NCI-H2171 (cell line): ENCODE measurements around the gene DRC3.
"Not testable (repeated sequence)": the region's sequence is repeated elsewhere in the genome, so short reads cannot be mapped to it uniquely, and the experiment has no call there.

Experiments used
- DNase-seq: peaks from one replicate; lab custom pipeline; 2025; lab: John Stamatoyannopoulos, UW

Gene DRC3

DNA sequence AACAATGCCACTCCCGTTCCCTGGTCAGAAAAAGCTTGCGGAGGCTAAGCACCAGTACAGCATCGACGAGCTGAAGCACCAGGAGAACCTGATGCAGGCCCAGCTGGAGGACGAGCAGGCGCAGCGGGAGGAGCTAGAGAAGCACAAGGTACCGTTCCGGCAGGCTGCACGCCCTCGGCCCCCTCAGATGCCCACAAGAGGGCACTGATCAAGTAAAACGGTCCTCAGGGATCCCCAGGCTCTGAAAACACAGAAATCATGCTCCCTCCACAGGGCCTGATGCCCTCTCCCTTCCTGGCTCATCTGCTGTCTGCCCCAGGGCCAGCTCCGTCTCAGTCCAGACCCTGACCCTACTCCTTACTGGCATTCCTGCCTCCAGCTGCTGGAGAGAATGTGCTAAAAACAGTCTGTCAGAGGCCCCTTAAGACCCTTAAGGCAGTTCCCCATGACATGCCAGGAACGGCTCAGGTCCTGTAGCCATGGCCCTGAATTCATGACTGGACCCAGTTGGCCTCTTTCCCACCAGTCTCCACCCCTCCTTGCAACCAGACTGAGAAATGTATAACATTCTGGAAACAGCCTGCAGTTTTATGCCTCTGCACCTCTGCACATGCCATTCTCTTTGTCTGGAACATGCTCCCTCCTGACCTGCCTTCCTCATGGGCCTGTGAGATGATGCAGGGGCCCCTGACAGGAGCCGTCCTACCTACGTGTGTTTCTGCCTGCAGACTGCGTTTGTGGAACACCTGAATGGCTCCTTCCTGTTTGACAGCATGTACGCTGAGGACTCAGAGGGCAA is 21.8 kb downstream of the DRC3 start:
- peak; percentile 20 for DNase-seq

DNA sequence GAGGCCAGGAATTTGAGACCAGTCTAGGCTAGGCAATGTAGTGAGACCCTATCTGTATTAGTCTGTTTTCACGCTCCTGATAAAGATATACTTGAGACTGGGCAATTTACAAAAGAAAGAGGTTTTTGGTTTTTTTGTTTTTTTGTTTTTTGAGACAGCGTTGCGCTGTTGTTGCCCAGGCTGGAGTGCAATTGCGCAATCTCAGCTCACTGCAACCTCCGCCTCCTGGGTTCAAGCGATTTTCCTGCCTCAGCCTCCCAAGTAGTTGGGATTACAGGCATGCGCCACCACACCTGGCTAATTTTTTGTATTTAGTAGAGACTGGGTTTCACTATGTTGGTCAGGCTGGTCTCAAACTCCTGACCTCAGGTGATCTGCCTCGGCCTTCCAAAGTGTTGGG is 23.2 kb downstream of the DRC3 start:
- not testable (repeated sequence) for DNase-seq

DNA sequence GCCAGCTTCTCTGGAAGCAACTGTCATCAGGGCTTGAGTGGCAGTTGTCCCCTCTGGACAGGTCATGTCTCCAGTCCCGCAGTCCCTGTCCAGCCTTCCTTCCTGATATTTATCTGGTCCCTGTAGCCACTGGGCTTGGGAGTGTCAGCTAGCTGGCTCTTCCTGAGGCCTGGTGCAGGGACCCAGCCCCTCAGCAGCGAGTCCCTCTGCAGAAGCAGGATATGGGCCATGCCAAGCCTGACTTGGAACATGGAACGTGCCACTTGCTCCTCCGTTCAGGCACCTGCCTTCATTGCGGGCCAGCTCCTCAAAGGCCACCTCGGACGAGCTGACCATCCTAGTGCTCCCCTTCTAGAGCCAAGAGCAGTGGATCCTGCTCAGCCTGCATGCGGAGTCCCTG is 26.3 kb downstream of the DRC3 start:
- DNase-seq, result no peak

DNA sequence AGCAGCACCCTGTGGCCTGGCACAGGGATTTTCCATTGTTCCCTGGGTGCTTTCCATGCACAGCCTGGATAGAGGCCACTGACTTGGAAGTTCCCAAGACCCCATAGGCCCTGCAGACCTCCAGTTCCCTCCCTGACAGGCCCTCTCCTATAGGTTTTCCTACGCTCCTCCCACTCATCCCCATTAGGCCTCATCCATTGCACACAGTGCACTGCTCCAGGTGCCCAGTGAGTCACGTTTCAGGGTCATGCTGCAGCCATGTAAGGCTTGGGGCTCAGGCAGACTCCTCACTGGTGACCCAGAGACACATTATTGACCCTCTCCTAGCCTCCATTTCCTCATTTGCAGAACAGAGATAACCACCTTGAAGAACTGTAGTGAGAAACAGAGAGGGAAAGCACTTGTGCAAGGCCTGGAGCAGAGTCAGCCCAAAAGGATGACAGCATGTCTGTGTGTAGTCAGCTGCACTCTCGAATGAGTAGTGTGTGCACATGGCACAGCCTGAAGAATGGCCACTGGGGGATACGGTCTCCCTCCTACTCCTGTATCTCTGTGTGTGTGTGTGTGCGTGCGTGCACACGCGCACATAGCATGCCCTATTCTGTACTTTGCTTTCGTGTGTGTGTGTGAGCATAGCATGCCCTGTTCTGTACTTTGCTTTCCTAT is 26.8 kb downstream of the DRC3 start:
- no peak for DNase-seq

DNA sequence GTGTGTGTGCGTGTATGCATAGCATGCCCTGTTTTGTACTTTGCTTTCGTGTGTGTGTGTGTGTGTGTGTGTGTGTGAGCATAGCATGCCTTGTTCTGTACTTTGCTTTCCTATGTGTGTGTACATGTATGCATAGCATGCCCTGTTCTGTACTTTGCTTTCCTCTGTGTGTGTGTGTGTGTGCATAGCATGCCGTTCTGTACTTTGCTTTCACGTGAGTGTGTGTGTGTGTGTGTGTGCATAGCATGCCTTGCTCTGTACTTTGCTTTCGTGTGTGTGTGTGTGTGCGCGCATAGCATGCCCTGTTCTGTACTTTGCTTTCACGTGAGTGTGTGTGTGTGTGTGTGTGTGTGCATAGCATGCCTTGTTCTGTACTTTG is 27.4 kb downstream of the DRC3 start:
- DNase-seq, result no peak

DNA sequence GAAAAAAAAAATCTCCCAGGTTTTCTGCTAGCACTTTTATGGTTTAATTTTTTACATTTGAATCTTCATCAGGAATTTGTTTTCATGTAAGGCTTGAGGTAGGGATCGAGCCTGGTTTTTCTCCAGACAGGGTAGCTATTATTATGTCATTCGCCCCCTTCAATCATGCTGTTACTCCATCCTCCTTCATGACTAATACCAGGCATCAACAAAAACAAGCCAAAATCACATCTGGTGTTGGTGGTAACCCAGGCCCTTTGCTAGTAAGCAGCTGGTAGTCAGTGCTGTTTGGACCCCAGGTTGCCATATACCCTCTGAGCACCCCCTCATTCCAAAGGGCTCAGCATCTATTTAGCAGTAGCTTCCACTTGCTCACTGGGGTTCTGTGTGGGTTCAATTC is 29.5 kb downstream of the DRC3 start:
- no peak for DNase-seq

DNA sequence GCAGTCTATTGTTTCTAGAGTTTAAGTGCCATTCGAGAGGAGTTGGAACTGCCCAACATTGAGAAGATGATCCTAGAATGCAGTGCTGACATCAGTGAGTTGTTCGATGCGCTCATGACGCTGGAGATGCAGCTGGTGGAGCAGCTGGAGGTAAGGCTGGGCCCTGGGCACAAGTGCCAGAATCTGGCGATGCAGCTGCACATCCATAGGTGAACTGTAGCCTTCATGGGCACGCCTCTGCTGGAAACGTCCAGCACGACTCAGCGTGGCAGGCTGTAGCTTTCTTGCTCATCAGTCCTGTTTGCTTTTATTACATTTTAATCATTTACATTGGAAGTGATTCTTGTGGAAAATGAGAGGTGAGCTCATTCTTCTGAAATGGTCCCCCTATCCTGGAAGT is 31.7 kb downstream of the DRC3 start:
- peak; percentile 43 for DNase-seq

DNA sequence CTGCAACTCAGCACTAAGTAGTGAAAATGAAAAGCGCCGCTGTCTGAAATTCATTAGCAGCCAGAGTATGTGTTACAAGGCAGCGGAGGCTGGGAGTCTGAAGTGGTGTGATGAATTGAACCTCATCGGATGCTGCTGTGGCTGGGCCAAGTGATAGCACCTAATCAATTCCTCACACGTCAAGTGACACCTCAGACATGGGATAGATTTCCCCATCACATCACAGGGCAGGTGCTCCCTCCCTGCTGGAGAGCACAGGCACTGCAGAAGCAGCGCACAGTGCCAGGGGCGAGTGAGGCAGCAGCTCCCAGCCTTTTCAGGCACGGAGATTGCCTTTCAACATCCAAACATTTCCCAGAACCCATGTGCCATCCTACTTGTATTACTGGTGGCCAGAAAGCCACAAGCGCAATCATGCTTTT is 32.2 kb downstream of the DRC3 start:
- no peak for DNase-seq

DNA sequence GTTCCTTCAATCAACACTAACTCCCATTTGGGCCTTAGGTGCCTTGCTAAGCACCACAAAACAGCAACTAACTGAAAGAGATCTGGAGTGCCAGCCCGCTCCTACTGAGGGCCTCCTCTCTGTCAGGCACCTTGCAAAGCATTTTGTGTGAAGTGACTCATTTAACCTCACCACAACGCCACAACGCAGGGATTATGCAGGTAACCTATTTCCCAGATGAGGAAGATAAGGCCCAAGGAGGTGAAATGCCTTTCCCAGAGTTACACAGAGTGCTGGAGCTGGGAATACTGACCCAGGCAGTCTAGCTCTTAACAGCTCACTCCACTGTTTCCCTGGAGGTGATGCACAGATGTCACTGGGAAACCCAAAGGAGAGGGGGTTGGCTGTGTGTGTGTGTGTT is 32.8 kb downstream of the DRC3 start:
- DNase-seq, result no peak

DNA sequence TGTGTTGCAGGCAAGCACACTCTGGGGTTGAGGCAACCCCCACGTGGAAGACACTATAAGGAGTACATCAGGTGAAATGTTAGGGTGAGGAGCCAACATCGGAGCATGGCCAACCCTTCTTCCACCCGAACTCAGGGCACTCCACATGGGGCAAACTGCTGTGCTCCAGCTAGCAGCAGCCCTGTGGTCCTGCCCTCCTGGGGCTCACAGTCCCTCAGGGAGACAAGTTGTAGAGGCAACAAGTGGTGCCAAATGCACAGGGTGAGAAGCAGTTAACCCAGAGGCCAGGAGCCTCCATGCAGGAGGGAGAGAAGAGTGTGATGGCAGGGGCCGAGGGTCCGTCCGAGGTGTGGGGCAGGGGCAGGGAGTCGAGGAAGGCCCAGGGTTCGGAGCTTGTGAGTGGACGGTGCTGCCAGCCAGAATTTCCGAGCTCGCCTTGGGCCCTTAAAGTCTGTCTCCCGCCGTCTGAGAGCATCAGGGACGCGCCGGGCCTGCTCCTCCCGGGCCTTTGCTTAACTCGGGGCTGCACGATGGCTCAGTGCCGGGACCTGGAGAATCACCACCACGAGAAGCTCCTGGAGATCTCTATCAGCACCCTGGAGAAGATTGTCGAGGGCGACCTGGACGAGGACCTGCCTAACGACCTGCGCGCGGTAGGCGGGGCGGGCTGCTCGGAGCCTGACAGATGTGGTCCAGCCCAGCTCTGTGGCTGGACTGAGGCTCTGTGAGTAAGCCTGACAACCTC is 34.0 kb downstream of the DRC3 start:
- no peak for DNase-seq

DNA sequence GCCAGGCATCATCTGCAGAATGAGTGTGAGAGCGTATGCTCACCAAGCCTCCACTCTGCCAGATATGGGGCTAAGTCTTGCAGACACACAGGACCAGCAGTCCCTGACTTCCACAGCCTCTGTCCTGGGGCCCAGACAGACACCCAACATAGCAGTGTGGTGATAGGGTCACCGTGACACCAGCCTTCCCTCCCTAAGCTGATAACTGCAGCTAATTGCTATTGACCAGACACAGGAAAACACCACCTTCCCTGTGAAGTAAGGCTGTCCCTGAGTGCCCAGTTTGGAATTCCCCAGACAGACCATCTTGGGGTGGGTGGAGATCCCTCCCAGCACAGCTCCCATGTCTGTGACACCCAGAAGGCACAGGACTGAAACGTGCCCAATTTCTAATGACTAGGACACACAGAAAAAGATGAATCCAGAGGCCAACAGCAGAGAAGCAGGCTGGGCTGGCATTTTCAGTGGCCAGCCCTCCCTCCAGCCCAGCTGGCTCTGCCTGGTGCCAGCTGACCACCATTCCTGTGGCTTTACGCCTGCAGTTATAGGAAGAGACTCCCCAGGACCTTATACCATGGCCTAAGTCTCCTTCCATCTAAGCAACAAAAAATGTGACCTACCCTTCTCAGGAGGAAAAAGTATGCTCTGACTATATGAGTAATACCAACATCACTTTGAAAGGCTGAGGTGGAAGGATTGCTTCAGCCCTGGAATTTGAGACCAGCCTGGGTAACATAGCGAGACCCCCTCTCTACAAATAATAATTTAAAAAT is 36.0 kb downstream of the DRC3 start:
- no peak for DNase-seq

DNA sequence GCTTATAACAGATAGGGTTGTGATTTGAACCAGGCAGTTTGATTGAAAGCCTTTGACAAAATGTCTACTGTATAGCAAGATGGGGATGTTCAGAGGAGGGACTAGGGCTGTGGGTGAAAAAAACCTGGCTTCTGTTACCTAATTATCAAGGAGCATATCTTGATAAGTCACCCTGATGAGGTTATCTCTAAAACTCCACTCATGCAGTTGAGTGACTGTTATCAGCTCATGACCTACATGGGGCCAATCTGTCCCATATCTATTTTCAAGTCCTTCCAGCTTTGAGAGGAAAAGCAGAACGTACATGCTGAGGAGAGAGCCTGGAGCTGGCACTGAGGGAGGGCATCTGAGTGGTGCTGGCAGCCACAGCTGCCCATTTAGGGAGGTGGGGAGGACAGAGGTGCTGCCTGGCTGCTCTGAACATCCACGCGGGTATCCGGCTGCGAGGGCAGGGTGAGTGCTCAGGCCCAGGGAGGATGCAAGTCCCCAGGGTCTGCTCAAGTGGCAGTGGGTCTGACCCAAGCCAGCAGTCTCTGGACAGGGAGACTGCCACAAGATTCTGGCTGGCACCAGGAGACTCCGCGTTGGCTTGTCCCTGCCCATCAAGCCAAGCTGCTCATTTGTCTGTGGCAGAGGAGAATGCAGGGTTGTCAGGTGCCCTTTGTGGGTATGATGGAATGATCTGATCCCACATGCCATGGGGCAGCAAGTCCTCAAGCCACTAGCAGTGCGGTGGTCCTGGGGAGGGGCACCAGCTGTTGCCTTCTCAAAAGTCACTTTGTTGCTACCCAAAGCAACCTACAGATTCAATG is 37.2 kb downstream of the DRC3 start:
- no peak for DNase-seq

DNA sequence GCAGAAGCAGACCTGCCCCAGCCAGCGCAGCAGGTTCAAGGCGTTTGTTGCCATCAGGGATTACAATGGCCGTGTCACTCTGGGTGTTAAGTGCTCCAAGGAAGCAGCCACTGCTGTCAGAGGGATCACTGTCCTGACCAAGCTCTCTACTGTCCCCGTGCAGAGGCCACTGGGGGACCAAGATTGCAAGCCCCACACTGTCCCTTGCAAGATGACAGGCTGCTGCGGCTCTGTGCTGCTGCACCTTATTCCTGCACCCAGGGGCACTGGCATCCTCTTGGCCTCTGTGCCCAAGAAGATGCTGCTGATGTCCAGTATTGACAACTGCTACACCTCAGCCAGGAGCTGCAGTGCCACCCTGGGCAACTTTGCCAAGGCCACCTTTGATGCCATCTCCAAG is 38.6 kb downstream of the DRC3 start:
- DNase-seq, result no peak

DNA sequence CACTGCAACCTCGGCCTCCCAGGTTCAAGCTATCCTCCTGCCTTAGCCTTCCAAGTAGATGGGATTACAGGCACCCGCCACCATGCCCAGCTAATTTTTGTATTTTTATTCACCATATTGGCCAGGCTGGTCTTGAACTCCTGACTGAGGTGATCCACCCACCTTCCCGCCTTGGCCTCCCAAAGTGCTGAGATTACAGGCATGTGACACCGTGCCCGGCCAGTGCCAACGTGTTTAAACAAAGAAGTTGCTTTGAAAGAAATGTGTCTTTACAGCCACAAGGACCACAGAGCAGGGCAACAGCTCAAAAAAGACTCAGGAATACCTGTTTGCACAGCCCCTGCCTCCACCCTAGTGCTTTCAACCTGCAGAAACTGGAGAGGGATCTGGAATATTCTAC is 41.3 kb downstream of the DRC3 start:
- DNase-seq, result no peak

DNA sequence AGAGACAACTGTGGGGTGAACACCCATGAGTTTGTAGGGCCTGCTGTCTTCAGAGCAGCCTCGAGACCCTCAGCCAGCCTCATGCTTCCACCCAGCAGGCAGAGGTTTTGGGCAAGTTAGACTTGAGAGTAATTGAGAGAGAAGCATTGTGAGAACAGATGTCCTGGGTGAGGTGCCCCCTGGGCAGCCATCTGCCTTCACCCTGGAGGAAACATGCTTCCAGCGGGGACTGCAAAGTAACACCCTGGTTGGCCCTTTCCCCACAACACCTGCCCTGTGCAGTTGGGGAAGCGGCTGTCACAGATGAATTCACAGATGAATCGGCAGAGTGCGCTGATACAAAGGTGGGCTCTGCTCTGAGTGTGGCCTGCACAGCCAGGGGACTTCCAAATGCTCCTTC is 42.9 kb downstream of the DRC3 start:
- peak; percentile 93 for DNase-seq

DNA sequence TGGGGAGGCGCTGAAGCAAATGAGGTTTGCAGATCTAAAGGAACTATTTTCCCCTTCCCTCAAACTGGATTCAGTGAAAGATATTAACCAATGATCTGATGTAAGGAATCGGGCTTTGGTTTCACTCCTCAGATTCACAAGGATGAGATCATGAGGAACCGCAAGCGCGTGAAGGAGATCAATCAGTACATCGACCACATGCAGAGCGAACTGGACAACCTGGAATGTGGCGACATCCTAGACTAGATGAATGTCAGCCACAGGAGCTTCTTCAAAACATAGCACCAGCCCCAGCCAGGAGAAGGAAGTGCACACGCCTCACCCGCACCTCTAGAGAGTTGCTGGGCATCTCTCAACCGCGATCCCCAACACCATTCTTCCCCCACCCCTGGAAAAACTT is 43.8 kb downstream of the DRC3 start:
- no peak for DNase-seq

DNA sequence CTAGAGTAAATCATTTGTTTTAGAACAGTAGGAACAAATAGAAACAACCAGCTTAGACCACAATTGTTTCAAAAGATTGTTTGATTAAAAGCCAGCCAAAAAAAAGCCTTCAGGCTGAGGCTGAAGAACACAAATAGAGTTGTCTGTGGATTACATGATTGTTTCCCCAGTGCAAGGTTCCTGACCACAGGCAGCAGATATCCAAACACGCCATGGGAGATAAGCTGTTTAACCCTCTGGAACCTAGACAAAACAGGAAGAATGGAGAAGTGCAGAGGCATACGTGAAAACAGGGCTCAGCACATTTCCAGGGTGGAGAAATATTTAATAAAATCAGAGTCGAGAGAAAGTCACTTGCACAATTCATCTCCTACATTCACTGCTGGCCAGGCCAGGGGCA is 45.3 kb downstream of the DRC3 start:
- no peak for DNase-seq

DNA sequence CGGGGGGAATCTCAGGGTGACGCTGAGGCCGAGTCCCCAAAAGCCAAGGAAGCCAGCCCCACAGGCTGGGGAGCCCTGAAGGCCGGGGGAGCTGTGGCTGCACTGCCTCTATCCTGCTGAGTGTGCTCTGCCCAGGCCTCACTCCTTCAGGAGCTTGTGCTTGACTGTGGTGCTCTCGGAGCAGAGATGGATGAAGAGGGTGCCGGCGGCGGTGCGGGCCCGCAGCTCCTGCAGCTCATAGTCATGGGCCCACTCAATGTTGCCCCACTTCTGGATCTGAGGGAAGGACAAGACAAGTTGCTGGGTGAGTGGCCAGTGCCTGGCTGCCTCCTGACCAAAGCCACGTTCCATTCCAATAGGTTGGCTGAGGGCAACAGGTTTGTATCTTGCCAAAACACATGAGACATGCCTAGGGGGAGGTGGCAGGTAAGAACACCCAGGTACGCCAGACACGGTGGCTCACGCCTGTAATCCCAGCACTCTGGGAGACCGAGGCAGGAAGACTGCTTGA is 45.8 kb downstream of the DRC3 start:
- DNase-seq, result no peak

DNA sequence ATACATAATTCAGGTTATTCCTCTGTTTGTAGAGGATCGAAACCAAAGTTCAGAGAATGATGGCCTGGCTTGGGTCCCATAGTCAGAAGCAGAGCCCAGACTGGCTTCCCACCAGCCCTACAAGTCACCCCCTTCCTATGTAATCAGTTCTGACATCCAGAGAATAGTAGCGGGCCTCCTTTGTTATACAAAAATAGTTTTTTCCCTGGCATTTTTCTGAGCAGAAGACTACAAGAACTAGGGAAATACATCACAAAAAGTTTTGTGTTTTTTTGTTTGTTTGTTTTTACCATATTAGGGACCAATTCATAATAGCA is 47.1 kb downstream of the DRC3 start:
- no peak for DNase-seq

DNA sequence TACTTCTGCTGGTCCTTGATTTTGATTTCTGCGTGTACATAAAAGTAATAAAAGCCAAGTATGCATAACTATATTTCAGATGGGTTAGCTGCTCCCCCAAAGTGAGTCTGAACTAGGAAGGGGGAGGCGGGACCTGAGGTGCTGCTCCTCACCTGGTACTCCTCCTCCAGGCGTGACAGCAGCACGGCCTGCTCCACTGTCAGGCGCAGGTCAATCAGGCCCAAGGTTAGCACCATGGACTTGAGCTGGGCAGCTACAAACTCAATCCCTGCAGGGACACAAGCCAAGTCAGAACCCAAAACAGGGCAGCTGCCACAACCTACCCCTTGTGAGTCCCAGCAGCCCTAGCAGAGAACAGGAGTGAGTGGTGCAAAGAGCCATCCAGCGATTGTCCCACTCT is 48.3 kb downstream of the DRC3 start:
- DNase-seq, result no peak

DNA sequence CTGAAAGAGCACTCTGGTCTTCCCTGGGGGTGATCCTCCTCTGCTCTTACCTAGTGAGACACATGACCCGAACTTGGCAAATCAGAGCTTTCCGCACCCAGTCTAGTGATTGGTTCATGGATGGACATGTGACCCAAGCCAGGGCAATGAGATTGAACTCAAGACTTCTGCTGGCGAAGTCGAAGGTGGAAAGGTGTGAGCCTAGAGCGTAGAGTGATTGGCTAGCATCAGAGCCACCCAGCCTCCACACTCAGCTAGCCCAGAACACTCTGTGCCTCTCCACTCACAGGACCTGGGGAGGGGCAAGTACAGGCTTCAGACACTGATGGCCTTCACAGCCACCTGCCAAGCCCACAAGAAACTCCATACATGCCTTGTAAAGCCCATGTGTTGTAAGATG is 48.7 kb downstream of the DRC3 start:
- no peak for DNase-seq
